ENCODE results near the gene MYO5B. TPM values are rescaled to one million over a fixed set of nuclear protein-coding genes. Genes with fewer than 3 reads are reported as not detected.

MYO5B gene
- total and polyA plus RNA-seq, 8 donors, result 6.2 to 25.3 (median 12.6) TPM

DNA sequence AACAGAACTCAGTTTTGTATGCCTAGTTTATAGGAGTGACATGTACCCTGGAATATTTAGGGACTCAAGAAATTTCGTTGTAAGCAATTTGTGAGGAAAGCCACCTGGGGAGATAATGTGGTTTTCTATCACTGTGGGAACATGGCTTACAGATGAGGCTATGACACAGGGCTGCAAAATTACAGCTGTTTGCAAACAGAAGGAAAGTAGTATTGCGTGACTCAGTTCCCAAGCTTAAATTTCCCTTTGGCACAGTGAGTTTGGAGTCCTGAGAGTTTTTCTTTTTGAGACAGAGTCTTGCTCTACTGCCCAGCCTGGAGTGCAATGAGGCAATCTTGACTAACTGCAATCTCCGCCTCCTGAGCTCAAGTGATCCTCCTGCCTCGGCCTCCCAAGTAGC, 149.8 kb downstream of the MYO5B start:
- no peaks in the 10 kb centered on the region for H3K9me3 ChIP-seq
- no peaks in the 10 kb centered on the region for H3K27me3 ChIP-seq
- H3K4me1 ChIP-seq, result peaks cover 0 to 4% (median 3%) of the 10 kb centered on the region in 3 donors
- no peak overlapping the region for H3K27ac ChIP-seq
- TF ChIP-seq, protein P1, sequence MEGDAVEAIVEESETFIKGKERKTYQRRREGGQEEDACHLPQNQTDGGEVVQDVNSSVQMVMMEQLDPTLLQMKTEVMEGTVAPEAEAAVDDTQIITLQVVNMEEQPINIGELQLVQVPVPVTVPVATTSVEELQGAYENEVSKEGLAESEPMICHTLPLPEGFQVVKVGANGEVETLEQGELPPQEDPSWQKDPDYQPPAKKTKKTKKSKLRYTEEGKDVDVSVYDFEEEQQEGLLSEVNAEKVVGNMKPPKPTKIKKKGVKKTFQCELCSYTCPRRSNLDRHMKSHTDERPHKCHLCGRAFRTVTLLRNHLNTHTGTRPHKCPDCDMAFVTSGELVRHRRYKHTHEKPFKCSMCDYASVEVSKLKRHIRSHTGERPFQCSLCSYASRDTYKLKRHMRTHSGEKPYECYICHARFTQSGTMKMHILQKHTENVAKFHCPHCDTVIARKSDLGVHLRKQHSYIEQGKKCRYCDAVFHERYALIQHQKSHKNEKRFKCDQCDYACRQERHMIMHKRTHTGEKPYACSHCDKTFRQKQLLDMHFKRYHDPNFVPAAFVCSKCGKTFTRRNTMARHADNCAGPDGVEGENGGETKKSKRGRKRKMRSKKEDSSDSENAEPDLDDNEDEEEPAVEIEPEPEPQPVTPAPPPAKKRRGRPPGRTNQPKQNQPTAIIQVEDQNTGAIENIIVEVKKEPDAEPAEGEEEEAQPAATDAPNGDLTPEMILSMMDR (IDR thresholded peaks at IDR 0.05), result no peak
- H3K36me3 ChIP-seq, result no peaks in the 10 kb centered on the region
- H3K4me3 ChIP-seq, result no peak overlapping the region
- intact Hi-C loops (cut with DNase I), result no loop called here
- FAIRE-seq (no peak), ATAC-seq (no peak), DNase-seq (no peak)
- 74 to 76% methylated on average over 4 of the region's 4 CpGs for WGBS, 2 donors

DNA sequence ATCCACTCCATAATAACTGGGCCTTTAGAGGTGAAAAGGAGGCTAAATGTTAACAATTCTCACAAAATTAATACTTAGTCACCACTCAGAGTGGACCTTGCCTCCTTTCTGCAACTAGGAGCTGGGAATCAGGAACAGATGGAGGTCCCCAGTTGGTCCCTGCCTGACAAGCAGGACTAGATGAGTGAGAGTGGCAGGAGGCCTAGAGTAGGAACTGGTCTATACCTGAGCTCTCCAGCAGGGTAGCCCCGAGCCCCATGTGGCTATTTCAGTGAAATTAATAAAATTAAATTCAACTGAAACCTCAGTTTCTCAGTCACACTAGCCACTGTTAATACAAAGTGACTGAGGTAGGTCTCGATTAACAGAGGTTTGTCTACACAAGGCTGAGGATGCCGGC, 150.5 kb downstream of the MYO5B start:
- no peak for FAIRE-seq
- DNase-seq, result no peak
- peak in 3 of 4 donors; percentile 57 to 65 (median 58) for ATAC-seq

DNA sequence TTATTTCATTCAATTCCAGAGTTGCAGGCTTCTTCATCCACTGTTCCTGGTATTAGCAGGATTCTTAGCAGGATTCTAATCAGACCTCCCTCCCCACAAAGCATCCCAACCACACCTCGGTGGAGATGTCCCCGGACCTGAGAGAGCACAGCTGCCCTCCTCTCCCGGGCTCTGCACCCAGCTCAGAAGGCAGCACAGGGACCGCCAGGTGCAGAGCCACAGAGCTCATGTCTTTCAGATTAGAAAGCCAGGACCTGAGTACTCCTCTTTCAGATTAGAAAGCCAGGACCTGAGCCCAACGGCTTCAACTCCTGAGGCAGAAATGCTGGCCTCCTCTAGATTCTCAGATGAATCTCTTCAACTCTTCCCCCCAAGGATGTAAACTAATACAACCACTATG, 152.3 kb downstream of the MYO5B start:
- no peaks in the 10 kb centered on the region for H3K36me3 ChIP-seq
- H3K9me3 ChIP-seq, result no peaks in the 10 kb centered on the region
- no peak for ATAC-seq
- H3K4me1 ChIP-seq, result peaks cover 0 to 4% (median 3%) of the 10 kb centered on the region in 3 donors
- FAIRE-seq, result no peak
- WGBS, 2 donors, result 85 to 91% methylated on average over 5 of the region's 5 CpGs
- TF ChIP-seq, protein P1 (IDR thresholded peaks at IDR 0.05), result no peak
- no peak overlapping the region for H3K4me3 ChIP-seq
- intact Hi-C loops (cut with DNase I), result no loop called here
- no peak overlapping the region for H3K27ac ChIP-seq
- no peaks in the 10 kb centered on the region for H3K27me3 ChIP-seq
- DNase-seq, result no peak

More for the DNA sequence above, 150.5 kb downstream of the MYO5B start:
- TF ChIP-seq, protein P1 (IDR thresholded peaks at IDR 0.05), result no peak
- Histone ChIP-seq H3K36me3 (no peaks in the 10 kb centered on the region), H3K27me3 (no peaks in the 10 kb centered on the region), H3K27ac (no peak overlapping the region), H3K4me3 (no peak overlapping the region), H3K9me3 (no peaks in the 10 kb centered on the region), H3K4me1 (peaks cover 0 to 4% (median 3%) of the 10 kb centered on the region in 3 donors)
- WGBS, 2 donors, result 64 to 75% methylated on average over 3 of the region's 3 CpGs
- intact Hi-C loops (cut with DNase I), result no loop called here

DNA sequence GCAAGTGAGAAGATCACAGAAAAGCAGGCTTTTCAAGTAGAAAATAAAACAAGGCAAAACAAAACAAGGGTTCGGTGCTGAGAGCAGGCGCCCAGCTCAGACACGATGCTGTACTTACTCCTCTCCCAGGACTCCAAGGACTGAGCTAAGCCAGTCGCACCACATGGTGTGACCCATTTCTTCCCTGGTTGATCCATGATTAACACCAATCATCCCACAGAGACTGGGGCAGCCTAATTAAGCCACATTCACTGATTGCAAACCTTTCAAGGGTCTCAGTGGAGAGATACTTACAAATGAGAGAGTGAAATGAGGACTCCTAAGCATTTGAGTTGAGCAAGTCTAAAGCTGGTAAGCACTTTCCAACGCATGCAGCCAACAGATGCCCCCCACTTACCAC, 155.2 kb downstream of the MYO5B start:
- no peak for DNase-seq
- Histone ChIP-seq H3K4me1 (peaks cover 0 to 4% (median 3%) of the 10 kb centered on the region in 3 donors), H3K27me3 (no peaks in the 10 kb centered on the region), H3K36me3 (no peaks in the 10 kb centered on the region), H3K9me3 (no peaks in the 10 kb centered on the region), H3K27ac (no peak overlapping the region), H3K4me3 (no peak overlapping the region)
- no peak for FAIRE-seq
- WGBS, 2 donors, result 95 to 98% methylated on average over 5 of the region's 5 CpGs
- ATAC-seq, result no peak
- TF ChIP-seq, protein P1 (IDR thresholded peaks at IDR 0.05), result no peak
- intact Hi-C loops (cut with DNase I), result no loop called here

DNA sequence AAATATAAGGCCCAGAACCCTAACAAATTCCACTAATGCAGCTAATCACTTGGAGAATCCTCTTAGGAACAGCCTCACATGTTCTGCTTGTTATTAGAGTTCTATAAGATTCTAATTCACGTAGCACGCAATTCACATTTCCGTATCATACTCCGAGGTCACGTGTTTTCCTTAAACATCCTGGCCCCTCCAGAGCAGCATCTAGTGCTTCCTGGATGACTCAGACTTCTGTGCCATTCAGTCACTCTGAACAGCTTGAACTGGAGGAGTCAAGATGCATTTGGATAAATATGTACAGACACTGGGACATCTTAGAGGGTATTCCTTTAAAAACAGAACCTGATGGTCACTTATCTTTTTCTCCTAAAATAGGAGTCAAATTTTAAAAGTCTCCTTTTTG, 156.5 kb downstream of the MYO5B start:
- Histone ChIP-seq H3K27me3 (no peaks in the 10 kb centered on the region), H3K9me3 (no peaks in the 10 kb centered on the region), H3K4me3 (no peak overlapping the region), H3K4me1 (no peaks in the 10 kb centered on the region), H3K27ac (no peak overlapping the region), H3K36me3 (no peaks in the 10 kb centered on the region)
- no peak for ATAC-seq
- intact Hi-C loops (cut with DNase I), result no loop called here
- TF ChIP-seq, protein P1 (IDR thresholded peaks at IDR 0.05), result no peak
- no peak for FAIRE-seq
- DNase-seq, result no peak
- 84 to 91% methylated on average over 5 of the region's 5 CpGs for WGBS, 2 donors
